IPS-20b (cell line): ENCODE results near the gene TDRD9.
A peak's percentile ranks its signal among the peaks of the same experiment; 100 is the strongest.
"Not testable (repeated sequence)": the region's sequence is repeated elsewhere in the genome, so short reads cannot be mapped to it uniquely, and the experiment has no call there.

ENCODE experiments used
- H3K27ac ChIP-seq: one replicate; pipeline ENCODE4 v1.5.1; 2013; ENCODE audit warnings: low read length
- H3K27me3 ChIP-seq: 2 replicates; pipeline ENCODE4 v1.6.1; 2013; ENCODE audit warnings: mild to moderate bottlenecking, low read length, inconsistent platforms; ENCODE audit not compliant: insufficient read depth
- H3K36me3 ChIP-seq: 2 replicates; pipeline ENCODE4 v1.6.1; 2013; ENCODE audit warnings: low read depth, mild to moderate bottlenecking, inconsistent platforms, low read length, moderate library complexity; ENCODE audit not compliant: insufficient read depth
- H3K4me1 ChIP-seq: 2 replicates; pipeline ENCODE4 v1.6.1; 2013; ENCODE audit warnings: mild to moderate bottlenecking, control low read depth, inconsistent platforms, low read length, moderate library complexity; ENCODE audit not compliant: insufficient read depth
- H3K4me3 ChIP-seq: 2 replicates; pipeline ENCODE4 v1.5.1; 2013; ENCODE audit warnings: mild to moderate bottlenecking, low read length, inconsistent platforms
- H3K9ac ChIP-seq: 2 replicates; pipeline ENCODE4 v1.6.1; 2013; ENCODE audit warnings: low read depth, mild to moderate bottlenecking, inconsistent platforms, low read length, moderate library complexity
- H3K9me3 ChIP-seq: 2 replicates; pipeline ENCODE4 v1.6.1; 2013; ENCODE audit warnings: mild to moderate bottlenecking, low read depth, low read length, inconsistent platforms; ENCODE audit not compliant: insufficient read depth

Gene TDRD9

DNA sequence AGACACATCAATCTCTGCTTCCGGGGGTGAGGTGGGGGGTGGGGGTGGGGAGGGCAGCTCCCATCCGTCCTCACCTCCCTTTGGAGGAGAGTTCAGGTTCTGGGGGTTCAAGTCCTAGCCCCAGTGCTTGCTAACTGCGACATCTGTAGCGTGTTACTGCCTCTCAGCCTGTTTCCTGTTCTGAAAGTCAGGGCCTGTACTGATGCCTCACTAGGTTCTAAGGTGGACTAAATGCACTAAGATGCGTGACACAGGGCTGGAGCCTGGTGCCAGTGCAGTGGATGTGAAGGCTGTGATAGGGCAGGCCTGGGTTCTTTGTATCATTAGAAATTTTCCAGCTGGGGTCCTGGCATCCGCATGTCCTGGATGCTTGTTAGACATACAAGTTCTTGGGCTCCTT, 17.3 kb upstream of the TDRD9 start:
- no peak overlapping the region for H3K4me3 ChIP-seq
- H3K27me3 ChIP-seq = no peaks in the 10 kb centered on the region
- no peaks in the 10 kb centered on the region for H3K9me3 ChIP-seq
- H3K9ac ChIP-seq = no peak overlapping the region
- H3K27ac ChIP-seq = no peak overlapping the region
- H3K4me1 ChIP-seq = no peaks in the 10 kb centered on the region
- H3K36me3 ChIP-seq = peaks cover 39% of the 10 kb centered on the region

DNA sequence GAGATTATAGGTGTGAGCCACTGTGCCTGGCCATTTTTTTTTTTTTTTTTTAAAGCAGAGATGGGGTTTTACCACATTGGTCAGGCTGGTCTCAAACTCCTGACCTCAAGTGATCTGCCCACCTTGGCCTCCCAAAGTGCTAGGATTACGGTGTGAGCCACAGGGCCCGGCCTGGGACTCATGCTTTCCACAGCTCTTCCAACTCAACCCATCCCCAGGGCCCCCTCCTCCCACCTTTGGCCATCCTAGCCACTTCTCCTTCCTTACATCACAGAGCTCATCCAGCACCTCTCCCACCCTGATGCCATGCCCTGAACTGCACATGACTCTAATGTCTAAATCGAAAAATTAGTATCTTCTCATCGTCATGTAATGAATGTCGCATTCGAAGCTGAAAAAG, 12.6 kb upstream of the TDRD9 start:
- Histone ChIP-seq H3K36me3 (peaks cover 53% of the 10 kb centered on the region), H3K9ac (no peak overlapping the region), H3K9me3 (no peaks in the 10 kb centered on the region), H3K4me1 (no peaks in the 10 kb centered on the region), H3K27ac (no peak overlapping the region), H3K27me3 (no peaks in the 10 kb centered on the region), H3K4me3 (no peak overlapping the region)

DNA sequence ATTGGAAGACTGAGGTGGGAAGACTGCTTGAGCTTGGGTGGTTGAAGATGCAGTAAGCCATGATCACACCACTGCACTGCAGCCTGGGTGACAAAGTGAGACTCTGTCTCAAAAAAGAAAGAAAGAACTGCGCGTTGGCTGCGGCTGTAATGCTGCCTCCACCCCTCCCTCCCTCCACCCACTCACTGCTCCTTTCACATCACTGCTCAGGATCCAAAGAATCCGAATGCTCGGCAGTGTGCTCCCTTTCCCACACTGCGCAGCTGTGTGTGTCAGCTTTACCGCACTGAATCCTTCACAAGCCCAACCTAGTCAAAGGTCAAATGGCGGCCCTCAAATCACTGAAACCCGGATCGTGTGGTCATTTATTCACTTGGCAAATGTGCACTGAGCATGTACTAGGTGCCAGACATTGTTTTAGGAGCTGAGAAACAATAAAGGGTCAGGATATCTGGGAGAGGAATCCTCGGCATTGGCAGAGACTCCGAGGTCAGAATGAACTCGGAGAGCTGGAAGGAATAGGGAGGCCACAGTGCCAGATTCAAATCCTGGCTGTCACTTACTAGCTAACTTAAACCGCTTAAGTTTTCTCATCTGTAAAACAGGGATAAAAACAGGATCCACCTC, 11.5 kb upstream of the TDRD9 start:
- Histone ChIP-seq H3K9ac (no peak overlapping the region), H3K27ac (no peak overlapping the region), H3K4me1 (no peaks in the 10 kb centered on the region), H3K4me3 (no peak overlapping the region), H3K36me3 (peaks cover 51% of the 10 kb centered on the region), H3K27me3 (no peaks in the 10 kb centered on the region), H3K9me3 (no peaks in the 10 kb centered on the region)

DNA sequence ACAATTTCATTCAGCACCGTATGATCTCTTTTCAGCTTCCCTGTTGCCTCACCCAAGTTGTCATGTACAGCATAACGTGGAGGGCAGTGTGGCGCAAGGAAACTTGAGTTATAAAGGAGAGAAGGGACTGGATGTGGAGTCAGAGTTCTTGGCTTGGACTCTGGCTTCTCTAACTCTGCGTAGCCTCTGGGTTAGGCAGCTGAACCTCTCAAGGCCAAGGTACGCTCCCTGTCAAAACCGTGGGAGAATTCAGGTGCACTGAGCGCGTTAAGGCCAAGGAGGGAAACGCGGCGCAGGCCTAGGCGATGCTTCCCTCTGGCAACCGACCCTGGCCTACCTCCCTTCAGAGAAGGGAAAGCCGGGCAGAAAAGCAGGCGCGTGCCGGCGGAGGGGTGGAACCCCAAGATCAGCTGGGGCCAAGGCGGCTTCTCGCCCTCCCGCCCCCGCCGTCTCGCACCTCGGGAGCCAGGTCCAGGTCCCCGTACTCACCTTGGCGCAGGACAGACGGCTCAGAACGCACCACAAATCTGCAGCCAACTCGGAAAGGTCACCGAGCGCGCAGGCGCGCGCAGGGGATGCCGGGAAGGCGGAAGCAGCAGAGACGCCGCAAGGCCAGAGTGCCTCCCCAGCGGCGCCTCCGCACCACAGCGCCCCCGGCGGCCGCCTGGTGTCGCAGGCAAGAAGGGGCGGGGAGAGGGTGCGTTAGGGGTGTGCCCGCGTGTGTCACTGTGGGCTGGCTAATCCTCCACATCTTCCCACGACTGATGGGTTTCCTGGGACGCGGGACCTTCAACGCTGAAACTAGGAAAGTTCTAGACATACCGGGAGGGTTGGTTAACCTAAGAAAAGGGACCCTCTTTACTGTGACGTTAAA, 7.0 kb upstream of the TDRD9 start:
- Histone ChIP-seq H3K27ac (peak overlapping the region; percentile 79), H3K36me3 (peaks cover 12% of the 10 kb centered on the region), H3K27me3 (no peaks in the 10 kb centered on the region), H3K4me3 (peak overlapping the region; percentile 99), H3K9ac (peak overlapping the region; percentile 98), H3K4me1 (no peaks in the 10 kb centered on the region), H3K9me3 (no peaks in the 10 kb centered on the region)

DNA sequence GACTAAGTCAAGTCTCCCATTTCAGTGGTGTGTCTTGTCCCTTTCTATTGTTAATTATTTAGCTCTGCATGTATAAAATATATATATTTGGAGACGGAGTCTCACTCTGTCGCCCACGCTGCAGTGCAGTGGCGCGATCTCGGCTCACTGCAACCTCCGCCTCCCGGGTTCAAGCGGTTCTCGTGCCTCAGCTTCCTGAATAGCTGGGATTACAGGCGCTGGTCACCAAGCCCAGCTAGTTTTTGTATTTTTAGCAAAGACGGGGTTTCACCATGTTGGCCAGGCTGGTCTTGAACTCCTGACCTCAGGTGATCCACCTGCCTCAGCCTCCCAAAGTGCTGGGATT, 6.4 kb upstream of the TDRD9 start:
- not testable (repeated sequence) for H3K27me3 ChIP-seq

DNA sequence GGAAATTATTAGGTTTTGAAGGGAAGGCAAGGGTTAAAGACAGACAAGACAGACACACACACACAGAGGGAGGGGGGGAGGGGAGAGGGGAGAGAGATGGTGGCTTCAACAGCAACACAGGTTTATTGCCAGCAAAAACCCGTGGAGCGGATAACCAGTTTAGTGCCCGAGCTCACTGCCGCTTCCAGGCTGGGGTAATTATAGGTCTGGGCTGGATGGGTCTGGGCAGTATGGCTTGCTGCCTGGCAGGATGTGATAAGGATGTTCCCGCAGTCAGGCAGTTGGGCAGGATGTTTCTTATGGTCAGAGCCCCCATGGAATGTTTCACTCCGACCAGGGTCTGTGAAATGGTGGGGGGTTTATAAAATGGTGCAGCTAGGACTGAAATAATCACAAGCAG, 4.4 kb upstream of the TDRD9 start:
- H3K9me3 ChIP-seq = no peaks in the 10 kb centered on the region
- H3K36me3 ChIP-seq = no peaks in the 10 kb centered on the region
- no peak overlapping the region for H3K4me3 ChIP-seq
- H3K27me3 ChIP-seq = no peaks in the 10 kb centered on the region
- H3K9ac ChIP-seq = peak overlapping the region; percentile 48; the same call in 1 of the 2 replicates
- H3K27ac ChIP-seq = no peak overlapping the region
- H3K4me1 ChIP-seq = no peaks in the 10 kb centered on the region

More for the DNA sequence above, 6.4 kb upstream of the TDRD9 start:
- not testable (repeated sequence) for H3K27ac ChIP-seq, H3K9me3 ChIP-seq, H3K9ac ChIP-seq, H3K4me1 ChIP-seq, H3K36me3 ChIP-seq
- H3K4me3 ChIP-seq = peak overlapping the region; percentile 99

DNA sequence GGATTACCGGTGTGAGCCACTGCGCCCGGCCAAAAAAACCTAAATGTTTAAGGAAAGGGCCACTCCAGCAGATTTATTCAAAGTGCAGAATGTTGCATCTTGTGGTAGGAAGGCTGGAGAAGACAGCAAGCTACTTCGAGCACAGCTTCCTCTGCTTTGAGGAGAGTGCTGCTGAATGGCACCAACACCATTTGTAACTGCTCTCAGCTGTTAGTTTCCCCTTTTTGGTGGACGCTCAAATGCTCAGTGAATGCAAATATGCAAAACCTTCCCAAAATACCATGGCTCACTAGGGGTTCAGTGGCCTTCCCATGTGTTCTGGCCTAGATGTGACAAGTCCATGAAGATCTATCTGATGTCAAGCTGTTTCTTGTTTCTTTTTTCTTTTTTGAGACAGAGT, 2.9 kb upstream of the TDRD9 start:
- Histone ChIP-seq H3K9ac (no peak overlapping the region), H3K27me3 (no peaks in the 10 kb centered on the region), H3K4me1 (no peaks in the 10 kb centered on the region), H3K36me3 (no peaks in the 10 kb centered on the region), H3K4me3 (no peak overlapping the region), H3K27ac (no peak overlapping the region), H3K9me3 (no peaks in the 10 kb centered on the region)

DNA sequence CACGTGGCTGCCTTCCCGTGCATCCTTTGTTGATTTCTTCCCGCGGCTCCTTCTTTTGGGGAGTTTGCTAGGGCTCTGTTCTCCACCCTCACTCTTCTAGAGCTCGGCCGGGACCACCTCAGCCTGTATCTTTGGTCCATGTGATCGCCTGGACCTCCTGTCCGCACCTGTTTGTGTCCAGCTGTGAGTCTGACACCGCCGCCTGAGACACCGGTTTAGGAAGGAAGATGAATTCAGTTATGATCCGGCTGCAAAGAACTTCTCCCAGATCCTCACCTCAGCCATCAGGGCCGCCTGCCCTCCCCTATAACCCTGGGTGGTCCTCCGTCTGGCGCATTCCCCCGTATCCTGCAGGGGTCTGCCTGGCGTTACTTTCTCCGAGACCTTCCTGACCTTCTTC, 690 bp upstream of the TDRD9 start:
- Histone ChIP-seq H3K27me3 (no peaks in the 10 kb centered on the region), H3K27ac (no peak overlapping the region), H3K9me3 (no peaks in the 10 kb centered on the region), H3K4me1 (no peaks in the 10 kb centered on the region), H3K36me3 (no peaks in the 10 kb centered on the region), H3K4me3 (no peak overlapping the region), H3K9ac (no peak overlapping the region)

DNA sequence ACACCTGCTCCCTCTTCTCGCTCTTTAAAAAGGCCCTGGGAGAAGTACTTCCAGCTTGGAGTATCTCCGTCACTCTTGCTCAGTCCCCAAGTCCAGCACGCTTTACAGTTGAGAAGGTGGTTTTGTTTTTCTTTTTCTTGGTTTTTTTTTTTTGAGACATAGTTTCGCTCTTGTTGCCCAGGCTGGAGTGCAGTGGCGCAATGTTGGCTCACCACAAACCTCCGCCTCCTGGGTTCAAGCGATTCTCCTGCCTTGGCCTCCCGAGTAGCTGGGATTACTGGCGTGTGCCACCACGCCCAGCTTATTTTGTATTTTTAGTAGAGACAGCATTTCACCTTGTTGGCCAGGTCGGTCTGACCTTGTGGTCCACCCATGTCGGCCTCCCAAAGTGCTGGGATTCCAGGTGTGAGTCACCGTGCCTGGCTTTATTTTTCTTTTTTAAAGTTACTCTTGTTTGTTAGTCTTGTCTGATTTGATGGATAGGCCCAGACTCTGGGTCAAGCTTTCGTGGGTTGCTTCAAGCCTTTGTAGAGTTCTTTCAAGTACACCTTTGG, 1.9 kb downstream of the TDRD9 start:
- no peak overlapping the region for H3K27ac ChIP-seq
- H3K27me3 ChIP-seq = no peaks in the 10 kb centered on the region
- no peaks in the 10 kb centered on the region for H3K9me3 ChIP-seq
- H3K36me3 ChIP-seq = no peaks in the 10 kb centered on the region
- no peak overlapping the region for H3K9ac ChIP-seq
- no peaks in the 10 kb centered on the region for H3K4me1 ChIP-seq
- no peak overlapping the region for H3K4me3 ChIP-seq

DNA sequence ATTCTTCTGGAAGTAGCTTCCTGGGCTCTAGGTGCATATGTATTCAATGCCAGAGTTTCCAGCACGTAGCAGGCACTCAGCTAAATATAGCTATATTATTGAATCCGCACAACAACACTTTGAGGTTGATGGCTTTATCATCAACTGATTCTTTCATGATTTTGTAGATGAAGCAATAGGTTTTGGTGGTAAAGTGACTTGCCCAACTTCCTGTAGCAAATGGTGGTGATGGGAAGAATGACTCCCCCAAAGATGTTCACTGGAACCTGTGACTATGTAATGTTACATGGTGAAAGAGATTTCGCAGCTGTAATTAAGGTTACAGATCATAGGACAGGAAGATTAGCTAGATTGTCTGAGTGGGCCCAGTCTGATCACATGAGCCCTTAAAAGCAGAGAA, 3.2 kb downstream of the TDRD9 start:
- Histone ChIP-seq H3K36me3 (no peaks in the 10 kb centered on the region), H3K27me3 (no peaks in the 10 kb centered on the region), H3K27ac (no peak overlapping the region), H3K4me3 (no peak overlapping the region), H3K9me3 (no peaks in the 10 kb centered on the region), H3K9ac (no peak overlapping the region), H3K4me1 (no peaks in the 10 kb centered on the region)

DNA sequence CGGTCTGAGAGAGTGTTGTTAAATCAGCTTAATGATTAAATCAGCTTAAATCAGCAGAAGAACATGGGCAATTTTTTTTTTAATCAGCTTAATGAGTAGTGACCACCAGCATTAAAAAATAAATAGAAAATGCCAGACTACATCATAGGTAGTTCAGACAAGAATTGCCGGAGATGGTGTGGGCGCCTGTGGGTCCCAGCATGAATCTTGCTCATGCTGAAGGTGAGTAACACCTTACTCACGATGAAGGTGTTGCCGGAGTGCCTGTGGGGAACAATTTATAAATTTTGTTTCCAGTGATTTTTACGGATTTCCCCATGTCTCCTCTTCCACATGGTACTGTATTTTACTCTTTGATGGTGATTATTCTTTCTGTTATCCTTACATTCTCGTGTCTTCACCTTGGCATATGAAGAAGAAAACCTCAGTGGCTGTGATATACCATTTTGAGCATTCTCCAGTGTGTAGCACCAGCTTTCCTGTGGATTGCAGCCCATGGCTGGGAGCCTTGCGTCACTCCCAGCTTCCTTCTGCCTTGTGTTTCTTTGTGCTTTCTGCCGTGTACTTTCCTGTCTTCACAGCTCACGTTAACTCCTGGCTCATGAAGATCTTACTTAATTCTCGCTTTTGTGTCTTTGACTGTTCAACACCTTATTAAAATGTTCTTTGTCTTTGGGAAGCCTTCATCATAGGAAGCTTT, 4.7 kb downstream of the TDRD9 start:
- no peak overlapping the region for H3K4me3 ChIP-seq
- H3K9ac ChIP-seq = no peak overlapping the region
- H3K4me1 ChIP-seq = no peaks in the 10 kb centered on the region
- no peak overlapping the region for H3K27ac ChIP-seq
- no peaks in the 10 kb centered on the region for H3K9me3 ChIP-seq
- H3K27me3 ChIP-seq = no peaks in the 10 kb centered on the region
- H3K36me3 ChIP-seq = no peaks in the 10 kb centered on the region
